HFFc6 (cell line): ENCODE data around the gene FPR1. TPM values are rescaled to one million over a fixed set of nuclear protein-coding genes. Genes with fewer than 3 reads are reported as not detected.

ENCODE experiments used
- DNase-seq: peaks from one replicate; pipeline ENCODE4 v3.0.0-alpha.2; 2018
- H3K27ac Mint-ChIP-seq: 2 replicates; pipeline ENCODE4 v1.8.0; 2020; ENCODE audit warnings: mild to moderate bottlenecking, mixed read lengths
- H3K27me3 Mint-ChIP-seq: 2 replicates; pipeline ENCODE4 v1.8.0; 2021; ENCODE audit warnings: mild to moderate bottlenecking, moderate library complexity, mixed read lengths; ENCODE audit not compliant: insufficient read depth
- H3K36me3 Mint-ChIP-seq: 2 replicates; pipeline ENCODE4 v1.8.0; 2021; ENCODE audit warnings: low read depth, mixed read lengths
- H3K4me1 Mint-ChIP-seq: 2 replicates; pipeline ENCODE4 v1.8.0; 2020; ENCODE audit warnings: low read depth, mixed read lengths
- H3K4me3 Mint-ChIP-seq: 2 replicates; pipeline ENCODE4 v1.8.0; 2020; ENCODE audit warnings: mild to moderate bottlenecking, moderate library complexity, mixed read lengths
- H3K9me3 Mint-ChIP-seq: 2 replicates; pipeline ENCODE4 v1.8.0; 2020; ENCODE audit warnings: mild to moderate bottlenecking, mixed read lengths
- total RNA-seq, 6 experiments: library from RNA; stranded (reverse); fragmentation: NEBNext Ultra II Directional; extraction: Animal tissue kit (Norgen Biotek cat#: 25700); gene quantifications; 2 replicates in 1 of 6; 3 replicates in 5 of 6; pipeline ENCODE4 v1.2.3, GENCODE V29; 2021
- TF ChIP-seq, protein P1 (sequence below): fragments of 200-600 bp; sonication (generic); IDR thresholded peaks from 2 replicates; pipeline ENCODE4 v1.5.0; 2021; ENCODE audit warnings: antibody characterized with exemption, mild to moderate bottlenecking

Gene FPR1
- total RNA-seq, 6 experiments from 2014 or later, result 0.26 to 0.53 (median 0.34) TPM; not detected in 1

DNA sequence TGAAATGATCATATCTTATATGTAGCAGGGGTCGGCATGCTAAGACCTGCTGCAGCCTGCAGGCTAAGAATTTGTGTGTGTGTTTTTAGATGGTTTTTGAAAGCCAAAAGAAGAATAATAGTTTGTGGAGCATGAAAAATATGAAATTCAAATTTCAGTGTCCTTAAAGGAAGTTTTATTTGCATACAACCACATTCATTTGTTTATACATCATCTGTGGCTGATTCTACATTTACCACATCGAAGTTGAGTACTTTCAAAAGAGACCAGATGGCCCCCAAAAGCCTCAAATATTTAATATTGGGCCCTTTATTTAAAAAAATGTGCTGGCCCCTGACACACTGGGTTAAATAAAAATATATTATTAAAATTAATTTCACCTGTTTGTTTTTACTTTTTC is 29.2 kb downstream of the FPR1 start:
- H3K27me3 Mint-ChIP-seq, result peaks cover 50% of the 10 kb centered on the region
- no peaks in the 10 kb centered on the region for H3K36me3 Mint-ChIP-seq
- DNase-seq, result no peak
- peaks cover 5% of the 10 kb centered on the region; the same call in 1 of the 2 replicates for H3K9me3 Mint-ChIP-seq
- TF ChIP-seq, protein P1, sequence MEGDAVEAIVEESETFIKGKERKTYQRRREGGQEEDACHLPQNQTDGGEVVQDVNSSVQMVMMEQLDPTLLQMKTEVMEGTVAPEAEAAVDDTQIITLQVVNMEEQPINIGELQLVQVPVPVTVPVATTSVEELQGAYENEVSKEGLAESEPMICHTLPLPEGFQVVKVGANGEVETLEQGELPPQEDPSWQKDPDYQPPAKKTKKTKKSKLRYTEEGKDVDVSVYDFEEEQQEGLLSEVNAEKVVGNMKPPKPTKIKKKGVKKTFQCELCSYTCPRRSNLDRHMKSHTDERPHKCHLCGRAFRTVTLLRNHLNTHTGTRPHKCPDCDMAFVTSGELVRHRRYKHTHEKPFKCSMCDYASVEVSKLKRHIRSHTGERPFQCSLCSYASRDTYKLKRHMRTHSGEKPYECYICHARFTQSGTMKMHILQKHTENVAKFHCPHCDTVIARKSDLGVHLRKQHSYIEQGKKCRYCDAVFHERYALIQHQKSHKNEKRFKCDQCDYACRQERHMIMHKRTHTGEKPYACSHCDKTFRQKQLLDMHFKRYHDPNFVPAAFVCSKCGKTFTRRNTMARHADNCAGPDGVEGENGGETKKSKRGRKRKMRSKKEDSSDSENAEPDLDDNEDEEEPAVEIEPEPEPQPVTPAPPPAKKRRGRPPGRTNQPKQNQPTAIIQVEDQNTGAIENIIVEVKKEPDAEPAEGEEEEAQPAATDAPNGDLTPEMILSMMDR, result no peak
- no peak overlapping the region for H3K27ac Mint-ChIP-seq
- peaks cover 28% of the 10 kb centered on the region for H3K4me1 Mint-ChIP-seq
- H3K4me3 Mint-ChIP-seq, result no peak overlapping the region

DNA sequence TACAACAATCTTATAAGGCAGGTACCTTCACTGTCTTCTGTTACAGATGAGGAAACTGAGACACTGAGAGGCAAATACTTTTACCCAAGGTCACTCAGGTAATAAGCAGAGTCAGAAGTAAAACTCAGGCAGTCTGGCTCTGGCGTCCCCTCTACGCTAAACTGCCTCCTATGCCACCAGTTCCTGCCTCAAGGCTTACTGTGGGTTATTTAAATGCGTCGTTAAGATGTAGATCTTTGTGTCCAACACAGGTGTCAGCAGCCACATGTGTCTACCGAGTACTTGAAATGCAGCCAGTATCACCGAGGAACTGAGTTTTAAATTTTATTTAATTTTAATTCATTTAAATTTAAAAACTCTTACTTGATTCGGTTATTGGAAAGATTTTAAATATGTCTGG is 29.8 kb downstream of the FPR1 start:
- no peaks in the 10 kb centered on the region for H3K36me3 Mint-ChIP-seq
- DNase-seq, result no peak
- H3K27me3 Mint-ChIP-seq, result peaks cover 50% of the 10 kb centered on the region
- no peak overlapping the region for H3K4me3 Mint-ChIP-seq
- H3K27ac Mint-ChIP-seq, result no peak overlapping the region
- peaks cover 22% of the 10 kb centered on the region for H3K4me1 Mint-ChIP-seq
- TF ChIP-seq, protein P1, result no peak
- H3K9me3 Mint-ChIP-seq, result peaks cover 5% of the 10 kb centered on the region; the same call in 1 of the 2 replicates

DNA sequence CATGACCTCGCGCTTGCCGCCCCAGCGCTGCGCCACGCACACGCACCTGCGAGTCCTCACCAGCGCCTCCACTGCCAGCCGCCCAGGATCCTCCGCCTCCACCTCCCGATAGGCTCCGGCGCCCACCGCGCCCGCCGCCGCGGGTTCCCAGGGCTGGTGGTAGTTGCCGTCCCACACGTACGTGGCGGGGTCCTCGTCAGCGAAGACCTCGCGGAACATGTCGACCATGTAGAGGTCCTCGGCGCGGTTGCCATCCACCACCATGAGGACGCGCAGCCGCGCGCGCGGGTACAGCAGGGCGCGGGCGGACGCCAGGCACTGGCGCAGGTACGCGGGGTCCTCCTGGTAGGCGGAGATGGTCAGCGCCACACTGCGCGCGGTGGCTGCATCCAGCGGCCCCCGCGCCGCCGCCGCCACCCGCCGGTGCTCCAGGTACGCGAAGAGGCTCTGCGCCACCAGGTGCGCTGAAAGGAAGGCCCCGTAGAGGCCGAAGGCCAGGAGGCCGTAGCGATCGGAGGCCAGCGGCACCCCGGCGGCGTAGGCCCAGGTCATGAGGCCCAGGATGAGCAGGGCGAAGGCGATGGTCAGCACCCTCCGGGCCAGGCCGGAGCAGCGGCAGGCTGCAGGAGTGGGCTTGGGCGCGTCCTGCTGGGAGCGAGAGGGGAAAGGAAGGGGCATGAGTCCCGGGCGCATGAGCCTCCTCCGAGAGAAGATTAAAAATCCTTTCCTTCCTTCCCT is 32.3 kb downstream of the FPR1 start:
- peaks cover 45% of the 10 kb centered on the region for H3K27me3 Mint-ChIP-seq
- H3K27ac Mint-ChIP-seq, result no peak overlapping the region
- peaks cover 5% of the 10 kb centered on the region; the same call in 1 of the 2 replicates for H3K9me3 Mint-ChIP-seq
- H3K36me3 Mint-ChIP-seq, result no peaks in the 10 kb centered on the region
- H3K4me1 Mint-ChIP-seq, result peaks cover 4% of the 10 kb centered on the region
- H3K4me3 Mint-ChIP-seq, result no peak overlapping the region
- DNase-seq, result no peak
- TF ChIP-seq, protein P1, result no peak

DNA sequence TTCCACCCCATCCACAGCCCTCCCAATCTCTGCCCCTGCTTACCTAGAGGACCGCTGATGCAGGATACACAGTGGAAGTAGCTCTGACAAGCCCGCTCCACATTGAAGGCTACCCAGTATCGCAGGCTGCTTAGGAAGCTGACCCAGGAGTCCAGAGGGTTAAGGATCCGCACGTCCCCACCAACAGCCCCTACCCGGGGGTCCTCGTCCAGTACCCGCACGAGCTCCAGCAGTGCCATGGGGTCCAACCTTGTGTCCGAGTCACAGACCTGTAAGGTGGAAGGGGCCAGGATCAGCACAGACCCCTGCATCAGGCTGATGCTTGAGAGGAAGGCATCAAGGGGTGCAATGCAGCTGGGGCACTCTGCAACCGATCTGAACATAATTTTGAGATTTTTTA is 34.8 kb downstream of the FPR1 start:
- Mint-ChIP-seq H3K4me1 (no peaks in the 10 kb centered on the region), H3K27me3 (peaks cover 32% of the 10 kb centered on the region), H3K27ac (no peak overlapping the region), H3K4me3 (no peak overlapping the region), H3K9me3 (peaks cover 5% of the 10 kb centered on the region; the same call in 1 of the 2 replicates), H3K36me3 (no peaks in the 10 kb centered on the region)
- TF ChIP-seq, protein P1, result no peak
- DNase-seq, result no peak

DNA sequence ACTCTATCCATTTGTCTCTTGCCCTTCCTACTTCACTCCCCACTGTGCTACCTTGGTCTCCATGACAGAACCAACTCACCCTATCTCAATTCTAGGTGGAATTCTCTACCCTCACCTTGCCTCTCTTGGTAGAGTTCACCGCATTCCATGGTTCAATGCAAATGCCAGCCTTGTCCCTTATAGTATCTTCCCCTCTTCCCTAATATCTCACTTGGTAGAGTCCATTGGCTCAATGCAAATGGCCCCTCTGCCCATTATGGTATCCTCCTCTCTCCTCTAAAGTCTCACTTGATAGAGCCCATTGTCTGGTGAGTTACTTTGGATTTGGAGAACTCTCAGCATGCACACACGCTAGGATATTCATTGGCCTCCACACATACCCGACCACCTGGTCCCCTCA is 35.8 kb downstream of the FPR1 start:
- Mint-ChIP-seq H3K36me3 (no peaks in the 10 kb centered on the region), H3K4me1 (no peaks in the 10 kb centered on the region), H3K27ac (no peak overlapping the region), H3K4me3 (no peak overlapping the region), H3K9me3 (peaks cover 5% of the 10 kb centered on the region; the same call in 1 of the 2 replicates), H3K27me3 (peaks cover 28% of the 10 kb centered on the region)
- no peak for DNase-seq
- TF ChIP-seq, protein P1, result no peak
